Measurements from ENCODE around the gene OR51M1.

- TF ChIP-seq CTCF (IDR thresholded peaks at IDR 0.05; ENCODE audit: low read depth, low read length), result peak; percentile 78
- TF ChIP-seq EZH2phosphoT487 (IDR thresholded peaks at IDR 0.05; ENCODE audit: low read depth), result no peak
Observed at GRCh38 chr11:5369789-5370188, 13.8 kb upstream of the OR51M1 start.
